HCT116 (cell line): ENCODE measurements around the gene TTLL5. TPM values are rescaled to one million over a fixed set of nuclear protein-coding genes. Genes with fewer than 3 reads are reported as not detected.

Experiments
- ATAC-seq: fragments of 200-7000 bp; cut with Tn5 transposase; 2 replicates; pipeline ENCODE4 v1.9.1; 2020; ENCODE audit warnings: mild to moderate bottlenecking, moderate library complexity
- BruUV-seq: library from RNA; stranded (reverse); fragments of 400-500 nt; replicated peaks from 2 replicates; lab custom pipeline; 2021; lab: Mats Ljungman, UMichigan
- CTCF ChIA-PET: fragments of 300-600 bp; sonication (Branson Sonifier 250); formaldehyde crosslinking; loops from one replicate; lab custom pipeline; 2021; ENCODE audit warnings: antibody characterized with exemption; lab: Charles Lee
- POLR2A ChIA-PET: fragments of 300-600, 350-600 bp; sonication (Branson Sonifier 250); formaldehyde crosslinking; loops from one replicate; lab custom pipeline; 2021; ENCODE audit warnings: antibody characterized with exemption; lab: Charles Lee
- RAD21 ChIA-PET, 2 experiments: fragments of 300-600 bp; sonication (Branson Sonifier 250); formaldehyde crosslinking; loops; one replicate each; lab custom pipeline; 2023; ENCODE audit warnings: low total read pairs in 2 of 2; ENCODE audit not compliant: uncharacterized antibody in 2 of 2, unreplicated experiment in 2 of 2, low non-redundant PET in 1 of 2; lab: Charles Lee
- DNase-seq: peaks from one replicate; pipeline ENCODE4 v3.0.0-alpha.2; 2010; ENCODE audit warnings: low read depth, low spot score
- H2AFZ ChIP-seq: fragments of 200-600 bp; shearing (Covaris generic), sonication (generic); 2 replicates; pipeline ENCODE4 v1.6.1; 2017; ENCODE audit warnings: low read depth, mixed run types, mixed read lengths, antibody characterized with exemption, low read length; ENCODE audit not compliant: poor library complexity, severe bottlenecking
- H3K27ac ChIP-seq: 2 replicates; pipeline ENCODE4 v1.5.1; 2012; ENCODE audit warnings: low read depth, low read length
- H3K27me3 ChIP-seq: fragments of 200-600 bp; sonication (generic); 2 replicates; pipeline ENCODE4 v1.6.1; 2016; ENCODE audit warnings: mixed run types, low read length, mixed read lengths; ENCODE audit not compliant: insufficient read depth
- H3K36me3 ChIP-seq, 2 experiments: fragments of 200-500 bp in 1 of 2; fragments of 200-600 bp in 1 of 2; sonication (Bioruptor generic) in 1 of 2; sonication (generic) in 1 of 2; 2 replicates each; pipeline versions ENCODE4 v1.5.1 to v1.6.1; 2014 to 2016; ENCODE audit warnings: low read length in 2 of 2, inconsistent platforms in 1 of 2, mixed read lengths in 1 of 2, mixed run types in 1 of 2; ENCODE audit not compliant: insufficient read depth in 2 of 2, control insufficient read depth in 1 of 2
- H3K4me1 ChIP-seq, 2 experiments: fragments of 200-600 bp in 1 of 2; sonication (generic) in 1 of 2; 2 replicates each; pipeline versions ENCODE4 v1.5.1 to v1.6.1; 2012 to 2017; ENCODE audit warnings: low read length in 2 of 2, inconsistent platforms in 1 of 2, mild to moderate bottlenecking in 1 of 2, mixed read lengths in 1 of 2, mixed run types in 1 of 2, moderate library complexity in 1 of 2; ENCODE audit not compliant: insufficient read depth in 2 of 2, control insufficient read depth in 1 of 2
- H3K4me2 ChIP-seq: fragments of 200-600 bp; sonication (generic); 2 replicates; pipeline ENCODE4 v1.6.1; 2017; ENCODE audit warnings: mixed run types, low read length, mixed read lengths
- H3K4me3 ChIP-seq, 2 experiments: fragments of 200-600 bp in 1 of 2; sonication (generic) in 1 of 2; replicated peaks in 1 of 2; 2 replicates each; pipeline ENCODE4 v1.5.1; 2011 to 2016; ENCODE audit warnings: low read length in 2 of 2, control low read depth in 1 of 2, low read depth in 1 of 2, mild to moderate bottlenecking in 1 of 2, mixed read lengths in 1 of 2, mixed run types in 1 of 2
- H3K79me2 ChIP-seq: fragments of 200-600 bp; sonication (generic); 2 replicates; pipeline ENCODE4 v1.6.1; 2017; ENCODE audit warnings: mild to moderate bottlenecking, mixed run types, low read length, moderate library complexity, mixed read lengths; ENCODE audit not compliant: insufficient read depth
- H3K9ac ChIP-seq: fragments of 200-600 bp; sonication (generic); 2 replicates; pipeline ENCODE4 v1.6.1; 2016; ENCODE audit warnings: low read length, mixed read lengths
- H3K9me2 ChIP-seq: fragments of 200-600 bp; sonication (generic), shearing (Covaris generic); 2 replicates; pipeline ENCODE4 v1.6.1; 2017; ENCODE audit warnings: mixed run types, mild to moderate bottlenecking, moderate library complexity; ENCODE audit not compliant: insufficient read depth
- H3K9me3 ChIP-seq, 2 experiments: fragments of 200-500 bp in 1 of 2; fragments of 200-600 bp in 1 of 2; sonication (Bioruptor generic) in 1 of 2; sonication (generic) in 1 of 2; 2 replicates each; pipeline ENCODE4 v1.6.1; 2014 to 2017; ENCODE audit warnings: low read length in 2 of 2, mixed read lengths in 2 of 2, inconsistent platforms in 1 of 2, low read depth in 1 of 2, mild to moderate bottlenecking in 1 of 2, mixed run types in 1 of 2, moderate library complexity in 1 of 2; ENCODE audit not compliant: control insufficient read depth in 1 of 2, insufficient read depth in 1 of 2
- H4K20me1 ChIP-seq: fragments of 200-600 bp; sonication (generic), shearing (Covaris generic); 2 replicates; pipeline ENCODE4 v1.6.1; 2017; ENCODE audit warnings: mixed run types, mild to moderate bottlenecking, moderate library complexity; ENCODE audit not compliant: insufficient read depth
- CEBPB ChIP-seq: IDR thresholded peaks from 2 replicates; pipeline ENCODE4 v1.6.1; 2012; ENCODE audit warnings: low read depth
- EGR1 ChIP-seq: IDR thresholded peaks from 2 replicates; pipeline ENCODE4 v1.6.1; 2012; ENCODE audit warnings: low read depth
- FOSL1 ChIP-seq: IDR thresholded peaks from 2 replicates; pipeline ENCODE4 v1.6.1; 2012; ENCODE audit warnings: low read depth
- JUND ChIP-seq: IDR thresholded peaks from 2 replicates; pipeline ENCODE4 v1.6.1; 2012
- RAD21 ChIP-seq: IDR thresholded peaks from 2 replicates; pipeline ENCODE4 v1.6.1; 2012; ENCODE audit warnings: low read depth, mild to moderate bottlenecking
- SIN3A ChIP-seq: IDR thresholded peaks from 2 replicates; pipeline ENCODE4 v1.6.1; 2012; ENCODE audit warnings: low read depth
- SP1 ChIP-seq: IDR thresholded peaks from 2 replicates; pipeline ENCODE4 v1.6.1; 2012; ENCODE audit warnings: low read depth
- YY1 ChIP-seq: IDR thresholded peaks from 2 replicates; pipeline ENCODE4 v1.6.1; 2011; ENCODE audit warnings: low read length, low read depth, moderate library complexity, mild to moderate bottlenecking; ENCODE audit not compliant: insufficient replicate concordance; ENCODE audit errors: extremely low read depth
- ZNF274 ChIP-seq: fragments of 200-500 bp; sonication (Bioruptor generic); IDR thresholded peaks from 2 replicates; pipeline ENCODE4 v1.6.1; 2014; ENCODE audit warnings: mild to moderate bottlenecking, low read depth, low read length, inconsistent platforms
- intact Hi-C: fragments of 100-400 bp; cut with micrococcal nuclease; formaldehyde crosslinking; loops from 2 replicates; pipeline ENCODE4 v1.10.0; 2022
- total RNA-seq: library from RNA; stranded (reverse); gene quantifications from one replicate; pipeline ENCODE4 v1.2.1, GENCODE V29; 2021; ENCODE audit not compliant: unreplicated experiment
- TF ChIP-seq, protein P1 (sequence below): IDR thresholded peaks from 2 replicates; pipeline ENCODE4 v1.6.1; 2012
- TF ChIP-seq, protein P2 (sequence below): IDR thresholded peaks from 2 replicates; pipeline ENCODE4 v1.6.1; 2012
- TF ChIP-seq, protein P3 (sequence below): IDR thresholded peaks from 2 replicates; pipeline ENCODE4 v1.6.1; 2012; ENCODE audit warnings: low read depth

TTLL5 gene
- total RNA-seq, 1 experiment from 2014 or later, result 26.2 TPM

DNA sequence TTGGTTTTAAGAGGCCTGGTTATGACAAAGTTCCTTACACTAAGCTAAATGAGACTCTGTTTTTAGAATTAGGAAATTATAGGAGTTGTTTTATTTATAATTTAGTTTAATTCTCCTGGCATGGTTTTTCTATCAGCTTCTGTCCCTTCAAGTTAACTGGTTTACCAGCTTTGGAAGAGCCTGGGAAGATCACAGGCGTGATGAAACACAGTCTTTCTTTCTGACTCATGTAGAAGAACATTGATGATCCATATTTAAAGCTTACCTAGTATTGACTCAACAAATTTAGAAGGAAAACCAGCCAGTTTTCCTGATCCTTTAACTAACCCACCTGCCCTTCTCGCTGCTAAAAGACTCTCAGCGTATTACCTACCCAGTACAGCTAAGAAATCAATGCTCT is 165.6 kb downstream of the TTLL5 start:
- intact Hi-C loops, result no loop called here

DNA sequence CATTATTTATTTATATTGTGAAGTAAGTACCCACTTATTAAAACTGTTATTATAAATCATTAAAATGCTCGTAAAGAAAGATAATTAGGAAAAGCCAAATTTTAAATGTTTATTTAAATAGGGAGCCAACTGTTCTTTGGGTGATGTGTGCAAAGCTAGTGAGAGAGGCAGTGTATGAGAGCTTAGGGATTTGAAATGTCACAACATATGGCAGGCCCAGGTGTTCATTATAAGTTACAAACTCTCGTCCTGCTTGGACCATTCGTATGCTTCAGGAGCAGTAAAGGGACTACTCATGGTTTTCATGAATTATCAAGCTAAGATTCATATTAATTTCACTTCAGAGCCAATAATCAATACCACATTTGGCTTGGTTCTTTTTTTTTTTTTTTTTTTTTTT is 166.3 kb downstream of the TTLL5 start:
- no peak overlapping the region for H2AFZ ChIP-seq
- H4K20me1 ChIP-seq, result no peaks in the 10 kb centered on the region
- H3K9me2 ChIP-seq, result no peaks in the 10 kb centered on the region
- ATAC-seq (no peak), DNase-seq (no peak)
- no peaks in the 10 kb centered on the region for H3K36me3 ChIP-seq
- no peaks in the 10 kb centered on the region for H3K27me3 ChIP-seq
- H3K79me2 ChIP-seq, result no peaks in the 10 kb centered on the region
- intact Hi-C loops, result no loop called here
- H3K4me1 ChIP-seq, result peaks cover 16 to 17% of the 10 kb centered on the region in 2 experiments
- no TSS peak for BruUV-seq
- H3K9me3 ChIP-seq, result no peaks in the 10 kb centered on the region
- ChIA-PET CTCF (no interaction called here), RAD21 (no interaction called here), POLR2A (no interaction called here)
- H3K4me3 ChIP-seq, result no peak overlapping the region
- no peak overlapping the region for H3K27ac ChIP-seq
- no peak overlapping the region for H3K4me2 ChIP-seq
- no peak overlapping the region for H3K9ac ChIP-seq
- TF ChIP-seq, protein P1, sequence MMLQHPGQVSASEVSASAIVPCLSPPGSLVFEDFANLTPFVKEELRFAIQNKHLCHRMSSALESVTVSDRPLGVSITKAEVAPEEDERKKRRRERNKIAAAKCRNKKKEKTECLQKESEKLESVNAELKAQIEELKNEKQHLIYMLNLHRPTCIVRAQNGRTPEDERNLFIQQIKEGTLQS, result no peak
- TF ChIP-seq YY1 (no peak), EGR1 (no peak), RAD21 (no peak), ZNF274 (no peak), CEBPB (no peak), SIN3A (no peak)
- TF ChIP-seq, protein P2, sequence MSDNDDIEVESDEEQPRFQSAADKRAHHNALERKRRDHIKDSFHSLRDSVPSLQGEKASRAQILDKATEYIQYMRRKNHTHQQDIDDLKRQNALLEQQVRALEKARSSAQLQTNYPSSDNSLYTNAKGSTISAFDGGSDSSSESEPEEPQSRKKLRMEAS, result no peak
- TF ChIP-seq, protein P3, sequence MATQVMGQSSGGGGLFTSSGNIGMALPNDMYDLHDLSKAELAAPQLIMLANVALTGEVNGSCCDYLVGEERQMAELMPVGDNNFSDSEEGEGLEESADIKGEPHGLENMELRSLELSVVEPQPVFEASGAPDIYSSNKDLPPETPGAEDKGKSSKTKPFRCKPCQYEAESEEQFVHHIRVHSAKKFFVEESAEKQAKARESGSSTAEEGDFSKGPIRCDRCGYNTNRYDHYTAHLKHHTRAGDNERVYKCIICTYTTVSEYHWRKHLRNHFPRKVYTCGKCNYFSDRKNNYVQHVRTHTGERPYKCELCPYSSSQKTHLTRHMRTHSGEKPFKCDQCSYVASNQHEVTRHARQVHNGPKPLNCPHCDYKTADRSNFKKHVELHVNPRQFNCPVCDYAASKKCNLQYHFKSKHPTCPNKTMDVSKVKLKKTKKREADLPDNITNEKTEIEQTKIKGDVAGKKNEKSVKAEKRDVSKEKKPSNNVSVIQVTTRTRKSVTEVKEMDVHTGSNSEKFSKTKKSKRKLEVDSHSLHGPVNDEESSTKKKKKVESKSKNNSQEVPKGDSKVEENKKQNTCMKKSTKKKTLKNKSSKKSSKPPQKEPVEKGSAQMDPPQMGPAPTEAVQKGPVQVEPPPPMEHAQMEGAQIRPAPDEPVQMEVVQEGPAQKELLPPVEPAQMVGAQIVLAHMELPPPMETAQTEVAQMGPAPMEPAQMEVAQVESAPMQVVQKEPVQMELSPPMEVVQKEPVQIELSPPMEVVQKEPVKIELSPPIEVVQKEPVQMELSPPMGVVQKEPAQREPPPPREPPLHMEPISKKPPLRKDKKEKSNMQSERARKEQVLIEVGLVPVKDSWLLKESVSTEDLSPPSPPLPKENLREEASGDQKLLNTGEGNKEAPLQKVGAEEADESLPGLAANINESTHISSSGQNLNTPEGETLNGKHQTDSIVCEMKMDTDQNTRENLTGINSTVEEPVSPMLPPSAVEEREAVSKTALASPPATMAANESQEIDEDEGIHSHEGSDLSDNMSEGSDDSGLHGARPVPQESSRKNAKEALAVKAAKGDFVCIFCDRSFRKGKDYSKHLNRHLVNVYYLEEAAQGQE, result no peak

More for the DNA sequence above, 165.6 kb downstream of the TTLL5 start:
- peak; percentile 22; the same call in 1 of the 2 replicates for TF ChIP-seq JUND
- TF ChIP-seq, protein P3, result no peak
- TF ChIP-seq SP1, result 0 out of 2 replicates have a peak, but pooled peaks have one; percentile 10
- TF ChIP-seq FOSL1, result peak; percentile 34; the same call in 1 of the 2 replicates
- Histone ChIP-seq H3K27me3 (no peaks in the 10 kb centered on the region), H3K9me3 (no peaks in the 10 kb centered on the region), H3K9me2 (no peaks in the 10 kb centered on the region), H3K4me1 (peaks cover 23 to 24% of the 10 kb centered on the region in 2 experiments), H3K4me2 (no peak overlapping the region), H3K9ac (no peak overlapping the region), H3K27ac (no peak overlapping the region), H3K4me3 (no peak overlapping the region), H2AFZ (no peak overlapping the region), H3K79me2 (no peaks in the 10 kb centered on the region), H3K36me3 (no peaks in the 10 kb centered on the region), H4K20me1 (no peaks in the 10 kb centered on the region)
- ATAC-seq (no peak), DNase-seq (no peak)
- ChIA-PET RAD21 (no interaction called here), CTCF (no interaction called here), POLR2A (no interaction called here)
- BruUV-seq, result no TSS peak
